GM21825 (cell line): ENCODE results near the gene NLRP7.
"Not testable (repeated sequence)": the region's sequence is repeated elsewhere in the genome, so short reads cannot be mapped to it uniquely, and the experiment has no call there.

Experiments
- ATAC-seq: cut with Tn5 transposase; IDR thresholded peaks from one replicate; pipeline ENCODE4 v1.9.1; 2021; ENCODE audit warnings: mild to moderate bottlenecking, moderate library complexity; ENCODE audit not compliant: unreplicated experiment

NLRP7 gene

GRCh38 chr19:54947381-54947780, at the start of gene NLRP7:
TSS of gene NLRP7 (minus strand) at chr19:54947530.
- ATAC-seq: no peak

DNA sequence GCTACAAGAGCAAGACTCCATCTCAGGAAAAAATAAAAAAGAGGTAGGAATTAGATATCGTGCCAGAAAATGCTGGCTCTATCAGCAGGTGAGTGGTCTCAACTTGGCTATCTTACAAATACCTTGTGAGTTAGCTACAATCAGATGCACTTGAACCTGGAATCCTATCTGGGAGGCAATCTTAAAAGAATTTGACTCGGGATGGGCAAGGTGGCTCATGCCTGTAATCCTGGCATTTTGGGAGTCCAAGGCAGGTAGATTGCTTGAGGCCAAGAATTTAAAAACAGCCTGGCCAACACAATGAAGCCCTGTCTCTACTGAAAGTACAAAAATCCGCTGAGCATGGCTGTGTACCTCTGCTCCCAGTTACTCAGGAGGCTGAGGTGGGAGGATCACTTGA, 48.2 kb upstream of the NLRP7 start:
- no peak for ATAC-seq

DNA sequence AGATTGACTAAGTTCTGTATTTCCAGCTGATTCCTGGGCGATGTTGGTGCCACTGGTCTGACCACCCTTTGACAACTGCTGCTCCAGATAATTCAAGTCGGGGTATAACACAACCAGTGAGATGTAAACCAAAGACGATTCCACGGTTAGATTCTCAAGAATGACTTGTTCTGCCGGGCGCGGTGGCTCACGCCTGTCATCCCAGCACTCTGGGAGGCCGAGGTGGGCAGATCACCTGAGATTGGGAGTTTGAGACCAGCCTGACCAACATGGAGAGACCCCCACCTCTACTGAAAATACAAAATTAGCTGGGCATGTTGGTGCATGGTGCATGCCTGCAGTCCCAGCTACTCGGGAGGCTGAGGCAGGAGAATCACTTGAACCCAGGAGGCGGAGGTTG, 42.2 kb upstream of the NLRP7 start:
- not testable (repeated sequence) for ATAC-seq

DNA sequence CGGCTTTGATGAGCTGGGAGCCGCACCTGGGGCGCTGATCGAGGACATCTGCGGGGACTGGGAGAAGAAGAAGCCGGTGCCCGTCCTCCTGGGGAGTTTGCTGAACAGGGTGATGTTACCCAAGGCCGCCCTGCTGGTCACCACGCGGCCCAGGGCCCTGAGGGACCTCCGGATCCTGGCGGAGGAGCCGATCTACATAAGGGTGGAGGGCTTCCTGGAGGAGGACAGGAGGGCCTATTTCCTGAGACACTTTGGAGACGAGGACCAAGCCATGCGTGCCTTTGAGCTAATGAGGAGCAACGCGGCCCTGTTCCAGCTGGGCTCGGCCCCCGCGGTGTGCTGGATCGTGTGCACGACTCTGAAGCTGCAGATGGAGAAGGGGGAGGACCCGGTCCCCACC, 35.2 kb upstream of the NLRP7 start:
- not testable (repeated sequence) for ATAC-seq

DNA sequence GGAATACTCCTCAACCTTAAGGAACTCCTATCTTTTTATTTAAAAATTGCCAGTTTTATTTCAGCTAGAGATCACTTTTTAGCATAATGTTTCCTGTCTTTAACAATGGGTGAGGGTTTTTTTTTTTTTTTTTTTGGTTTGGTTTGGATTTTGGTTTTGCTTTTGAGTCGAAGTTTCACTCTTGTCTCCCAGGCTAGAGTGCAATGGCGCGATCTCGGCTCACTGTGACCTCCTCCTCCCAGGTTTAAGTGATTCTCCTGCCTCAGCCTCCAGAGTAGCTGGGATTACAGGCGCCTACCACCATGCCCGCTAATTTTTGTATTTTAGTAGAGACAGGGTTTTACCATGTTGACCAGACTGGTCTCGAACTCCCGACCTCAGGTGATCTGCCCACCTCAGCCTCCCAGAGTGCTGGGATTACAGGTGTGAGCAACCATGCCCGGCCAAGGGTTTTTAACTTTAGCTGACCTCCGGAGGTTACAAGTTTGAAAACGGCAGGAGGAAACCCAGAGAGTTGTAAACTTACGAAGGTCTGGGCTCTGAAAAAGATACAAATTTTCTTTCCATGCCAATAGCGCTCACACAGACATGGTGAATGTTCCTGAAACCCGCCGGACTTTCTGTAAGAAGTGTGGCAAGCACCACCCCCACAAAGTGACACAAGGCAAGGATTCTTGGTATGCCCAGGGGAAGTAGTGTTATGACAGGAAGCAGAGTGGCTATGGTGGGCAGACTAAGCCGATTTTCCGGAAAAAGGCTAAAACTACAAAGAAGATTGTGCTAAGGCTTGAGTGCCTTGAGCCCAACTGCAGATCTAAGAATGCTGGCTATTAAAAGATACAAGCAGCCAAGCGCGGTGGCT, 26.1 kb upstream of the NLRP7 start:
- not testable (repeated sequence) for ATAC-seq

- ATAC-seq: not testable (repeated sequence)
Observed at GRCh38 chr19:54971446-54971845, 24.1 kb upstream of the NLRP7 start.

DNA sequence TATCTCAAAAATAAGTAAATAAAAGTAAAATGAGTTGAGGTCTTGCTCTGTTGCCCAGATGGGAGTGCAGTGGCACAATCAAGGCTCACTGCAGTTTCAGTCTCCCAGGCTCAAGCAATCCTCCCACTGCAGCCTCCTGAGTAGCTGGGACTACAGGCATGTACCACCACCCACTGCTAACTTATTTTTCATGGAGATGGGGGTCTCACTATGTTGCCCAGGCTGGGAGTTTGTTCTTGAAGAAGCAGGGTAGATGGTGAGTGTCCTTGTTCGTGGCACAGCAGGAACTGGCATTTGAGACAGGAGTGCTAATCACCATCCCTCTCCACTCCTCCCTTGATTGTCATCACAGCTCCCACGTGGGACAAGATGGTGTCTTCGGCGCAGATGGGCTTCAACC, 22.3 kb upstream of the NLRP7 start:
- ATAC-seq: no peak

DNA sequence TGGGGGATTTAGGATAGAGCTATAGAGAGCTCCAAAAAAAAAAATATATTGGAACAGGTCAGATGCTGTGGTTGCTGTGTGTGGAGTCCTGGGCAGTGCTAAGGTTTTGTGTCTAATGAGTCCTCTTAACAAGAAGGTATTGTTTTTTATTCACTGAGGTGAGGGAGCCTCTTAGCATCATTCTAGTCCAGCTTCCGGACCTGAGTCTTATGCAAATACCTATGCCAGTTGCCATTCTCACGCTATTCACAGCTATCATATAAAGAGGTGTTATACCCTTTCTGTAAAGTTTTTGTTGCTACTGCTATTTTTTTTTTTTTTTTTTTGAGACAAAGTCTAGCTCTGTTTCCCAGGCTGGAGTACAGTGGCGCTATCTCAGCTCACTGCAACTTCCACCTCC, 20.3 kb upstream of the NLRP7 start:
- no peak for ATAC-seq

- ATAC-seq: not testable (repeated sequence)
Observed at GRCh38 chr19:54965055-54965454, 17.7 kb upstream of the NLRP7 start.

GRCh38 chr19:54959840-54960239, 12.5 kb upstream of the NLRP7 start:
- ATAC-seq: no peak

GRCh38 chr19:54955376-54955775, 8.0 kb upstream of the NLRP7 start:
- ATAC-seq: no peak

GRCh38 chr19:54953345-54953713, 6.0 kb upstream of the NLRP7 start:
- not testable (repeated sequence) for ATAC-seq

- ATAC-seq: no peak
Observed at GRCh38 chr19:54952591-54953344, 5.4 kb upstream of the NLRP7 start.

GRCh38 chr19:54950580-54950979, 3.2 kb upstream of the NLRP7 start:
- ATAC-seq: not testable (repeated sequence)

DNA sequence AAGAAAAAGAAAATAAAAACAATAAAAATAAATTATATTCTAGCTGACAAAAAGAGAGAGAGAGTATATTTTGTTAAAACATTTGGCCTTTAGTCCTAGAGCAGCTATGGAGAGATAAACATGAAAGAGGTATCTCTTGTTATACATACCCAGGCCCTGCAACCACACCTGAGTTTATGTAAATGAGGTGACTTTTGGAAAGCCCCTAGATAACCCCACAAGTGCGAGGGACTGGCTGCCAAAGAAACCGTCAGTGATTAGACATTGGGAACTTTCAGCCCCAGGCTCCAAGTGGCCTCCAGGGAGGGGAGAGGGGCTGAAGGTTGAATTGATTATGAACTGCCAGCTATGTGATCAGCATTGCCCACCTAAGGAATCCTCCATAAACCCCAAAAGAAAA, 2.1 kb upstream of the NLRP7 start:
- ATAC-seq: no peak

GRCh38 chr19:54943772-54944361, 3.5 kb downstream of the NLRP7 start:
- ATAC-seq: not testable (repeated sequence)

GRCh38 chr19:54939538-54939937, 7.8 kb downstream of the NLRP7 start:
- not testable (repeated sequence) for ATAC-seq

GRCh38 chr19:54938906-54939305, 8.4 kb downstream of the NLRP7 start:
- no peak for ATAC-seq

- no peak for ATAC-seq
Observed at GRCh38 chr19:54937926-54938325, 9.4 kb downstream of the NLRP7 start.

- ATAC-seq: no peak
Observed at GRCh38 chr19:54928299-54928698, 19.0 kb downstream of the NLRP7 start.

GRCh38 chr19:54923276-54923675, 24.1 kb downstream of the NLRP7 start:
- ATAC-seq: no peak

GRCh38 chr19:54921082-54921481, 26.2 kb downstream of the NLRP7 start:
- ATAC-seq: no peak
